OCI-LY1 (cell line): ENCODE results near the gene GRM2.

Experiments used
- H2AFZ ChIP-seq: fragments of 200-600 bp; sonication (generic), shearing (Covaris generic); 2 replicates; pipeline ENCODE4 v1.6.0; 2014; ENCODE audit warnings: antibody characterized with exemption, mild to moderate bottlenecking, low read length
- H3F3A ChIP-seq: fragments of 200-600 bp; sonication (generic), shearing (Covaris generic); 2 replicates; pipeline ENCODE4 v1.6.0; 2014; ENCODE audit warnings: mild to moderate bottlenecking, antibody characterized with exemption, low read length, moderate library complexity; ENCODE audit not compliant: insufficient read depth
- H3K27ac ChIP-seq: fragments of 200-600 bp; sonication (generic); 2 replicates; pipeline ENCODE4 v1.5.1; 2014; ENCODE audit warnings: low read length, mixed run types, mild to moderate bottlenecking, low read depth; ENCODE audit not compliant: poor library complexity, severe bottlenecking
- H3K27me3 ChIP-seq: fragments of 200-600 bp; sonication (generic); 2 replicates; pipeline ENCODE4 v1.6.0; 2014; ENCODE audit warnings: antibody characterized with exemption, mild to moderate bottlenecking, low read length, moderate library complexity; ENCODE audit not compliant: insufficient read depth
- H3K36me3 ChIP-seq: fragments of 200-600 bp; sonication (generic); 2 replicates; pipeline ENCODE4 v1.6.1; 2014; ENCODE audit warnings: mild to moderate bottlenecking, antibody characterized with exemption, low read length, moderate library complexity, mixed read lengths; ENCODE audit not compliant: insufficient read depth
- H3K4me1 ChIP-seq: fragments of 200-600 bp; sonication (generic); 2 replicates; pipeline ENCODE4 v1.5.1; 2014; ENCODE audit warnings: mild to moderate bottlenecking, low read length, moderate library complexity; ENCODE audit not compliant: insufficient read depth, severe bottlenecking
- H3K4me2 ChIP-seq: fragments of 200-600 bp; sonication (generic), shearing (Covaris generic); 2 replicates; pipeline ENCODE4 v1.6.1; 2014; ENCODE audit warnings: low read length
- H3K4me3 ChIP-seq: fragments of 200-600 bp; sonication (generic); 2 replicates; pipeline ENCODE4 v1.5.1; 2014; ENCODE audit warnings: low read length, low read depth, mild to moderate bottlenecking, mixed read lengths; ENCODE audit not compliant: poor library complexity, severe bottlenecking
- H3K79me2 ChIP-seq: fragments of 200-600 bp; shearing (Covaris generic); 2 replicates; pipeline ENCODE4 v1.6.1; 2016; ENCODE audit warnings: mixed run types, low read length, mixed read lengths; ENCODE audit not compliant: insufficient read depth
- H3K9ac ChIP-seq: fragments of 200-600 bp; sonication (generic), shearing (Covaris generic); 2 replicates; pipeline ENCODE4 v1.6.1; 2014; ENCODE audit warnings: mild to moderate bottlenecking, low read length, mixed read lengths
- H3K9me2 ChIP-seq: fragments of 200-600 bp; sonication (generic), shearing (Covaris generic); 2 replicates; pipeline ENCODE4 v1.6.1; 2014; ENCODE audit warnings: low read depth, mild to moderate bottlenecking, low read length, mixed read lengths
- H3K9me3 ChIP-seq: fragments of 200-600 bp; shearing (Covaris generic); 2 replicates; pipeline ENCODE4 v1.6.1; 2014; ENCODE audit warnings: low read length, mixed read lengths
- H4K20me1 ChIP-seq: fragments of 200-600 bp; sonication (generic), shearing (Covaris generic); 2 replicates; pipeline ENCODE4 v1.6.0; 2016; ENCODE audit warnings: mild to moderate bottlenecking, low read length; ENCODE audit not compliant: insufficient read depth
- EZH2 ChIP-seq: fragments of 200-600 bp; sonication (generic), shearing (Covaris generic); IDR thresholded peaks from 2 replicates; pipeline ENCODE4 v1.8.0; 2017; ENCODE audit warnings: borderline replicate concordance, mixed run types, mild to moderate bottlenecking, antibody characterized with exemption, low read length, moderate library complexity, mixed read lengths
- TF ChIP-seq, protein P1 (sequence below): fragments of 200-600 bp; sonication (generic), shearing (Covaris generic); IDR thresholded peaks from 2 replicates; pipeline ENCODE4 v1.5.1; 2017; ENCODE audit warnings: mild to moderate bottlenecking, antibody characterized with exemption, low read length, moderate library complexity, mixed read lengths

The GRM2 gene

DNA sequence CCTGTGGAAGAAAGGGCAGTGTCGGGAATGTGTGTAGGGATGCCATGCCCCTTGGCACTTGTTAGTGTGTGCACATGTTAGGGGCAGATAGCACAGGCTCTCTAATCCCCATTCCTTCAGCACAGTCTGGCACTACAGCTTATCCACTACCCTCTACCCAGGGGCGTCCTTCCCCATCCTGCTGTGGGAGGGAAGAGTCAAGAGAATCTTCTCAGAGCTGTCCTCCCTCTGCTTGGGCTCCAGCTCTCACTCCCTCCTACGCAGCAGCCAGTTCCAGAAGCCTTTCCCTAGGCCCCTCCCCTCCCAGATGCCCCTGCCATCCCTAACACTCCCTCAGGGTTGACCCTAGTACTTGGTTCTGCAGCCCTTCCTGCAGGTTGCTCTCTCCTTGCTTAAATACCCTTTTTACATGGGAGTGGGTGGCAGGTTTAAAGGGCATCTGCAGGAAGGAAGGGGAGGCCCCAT, 815 bp upstream of the GRM2 start:
- Histone ChIP-seq H3K9me2 (no peaks in the 10 kb centered on the region), H3K9me3 (no peaks in the 10 kb centered on the region), H2AFZ (no peak overlapping the region), H3K27ac (no peak overlapping the region), H3K4me2 (no peak overlapping the region), H3K4me3 (no peak overlapping the region), H3K79me2 (no peaks in the 10 kb centered on the region), H3K27me3 (no peaks in the 10 kb centered on the region), H4K20me1 (no peaks in the 10 kb centered on the region), H3K9ac (no peak overlapping the region), H3F3A (no peaks in the 10 kb centered on the region), H3K4me1 (no peaks in the 10 kb centered on the region), H3K36me3 (peaks cover 26% of the 10 kb centered on the region)
- TF ChIP-seq, protein P1, sequence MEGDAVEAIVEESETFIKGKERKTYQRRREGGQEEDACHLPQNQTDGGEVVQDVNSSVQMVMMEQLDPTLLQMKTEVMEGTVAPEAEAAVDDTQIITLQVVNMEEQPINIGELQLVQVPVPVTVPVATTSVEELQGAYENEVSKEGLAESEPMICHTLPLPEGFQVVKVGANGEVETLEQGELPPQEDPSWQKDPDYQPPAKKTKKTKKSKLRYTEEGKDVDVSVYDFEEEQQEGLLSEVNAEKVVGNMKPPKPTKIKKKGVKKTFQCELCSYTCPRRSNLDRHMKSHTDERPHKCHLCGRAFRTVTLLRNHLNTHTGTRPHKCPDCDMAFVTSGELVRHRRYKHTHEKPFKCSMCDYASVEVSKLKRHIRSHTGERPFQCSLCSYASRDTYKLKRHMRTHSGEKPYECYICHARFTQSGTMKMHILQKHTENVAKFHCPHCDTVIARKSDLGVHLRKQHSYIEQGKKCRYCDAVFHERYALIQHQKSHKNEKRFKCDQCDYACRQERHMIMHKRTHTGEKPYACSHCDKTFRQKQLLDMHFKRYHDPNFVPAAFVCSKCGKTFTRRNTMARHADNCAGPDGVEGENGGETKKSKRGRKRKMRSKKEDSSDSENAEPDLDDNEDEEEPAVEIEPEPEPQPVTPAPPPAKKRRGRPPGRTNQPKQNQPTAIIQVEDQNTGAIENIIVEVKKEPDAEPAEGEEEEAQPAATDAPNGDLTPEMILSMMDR: no peak
- no peak for TF ChIP-seq EZH2

DNA sequence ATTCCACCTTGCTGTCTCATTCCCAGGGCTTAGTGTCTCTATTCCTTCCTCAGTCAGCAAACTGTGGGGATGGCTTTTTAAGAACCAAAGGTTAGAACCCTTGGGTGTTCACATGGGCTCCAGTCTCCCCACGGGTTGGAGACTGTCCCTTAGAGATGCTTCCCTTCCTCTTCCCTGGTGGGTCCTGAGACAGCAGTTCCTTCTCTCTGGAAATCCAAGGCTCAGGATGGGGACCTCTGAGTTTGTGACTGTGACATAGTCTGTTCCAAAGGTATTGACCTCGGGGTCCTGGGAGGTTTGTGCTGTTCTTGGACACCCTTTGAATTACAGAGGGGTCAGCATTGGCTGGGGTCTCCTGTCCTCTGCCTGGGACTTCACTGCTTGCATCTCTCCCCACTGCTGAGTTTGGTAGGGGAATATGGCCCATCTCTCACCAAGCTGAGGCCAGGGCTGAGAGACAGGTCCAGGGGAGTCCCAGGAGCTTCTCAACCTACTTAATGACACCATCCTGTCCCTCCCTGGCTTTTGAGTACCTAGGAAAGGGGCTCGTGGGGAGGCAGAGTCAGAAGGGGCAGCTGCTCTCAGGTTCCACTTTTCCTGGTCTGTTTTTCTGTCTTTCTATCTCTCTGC, 1.5 kb downstream of the GRM2 start:
- H3K9me3 ChIP-seq: no peaks in the 10 kb centered on the region
- no peak overlapping the region for H3K4me2 ChIP-seq
- no peaks in the 10 kb centered on the region for H3K9me2 ChIP-seq
- H3K27ac ChIP-seq: no peak overlapping the region
- TF ChIP-seq, protein P1: no peak
- no peak for TF ChIP-seq EZH2
- H4K20me1 ChIP-seq: no peaks in the 10 kb centered on the region
- no peaks in the 10 kb centered on the region for H3K4me1 ChIP-seq
- H3K79me2 ChIP-seq: no peaks in the 10 kb centered on the region
- H3K27me3 ChIP-seq: no peaks in the 10 kb centered on the region
- H3K9ac ChIP-seq: no peak overlapping the region
- H3K4me3 ChIP-seq: no peak overlapping the region
- no peaks in the 10 kb centered on the region for H3F3A ChIP-seq
- no peak overlapping the region for H2AFZ ChIP-seq
- H3K36me3 ChIP-seq: peaks cover 13% of the 10 kb centered on the region

DNA sequence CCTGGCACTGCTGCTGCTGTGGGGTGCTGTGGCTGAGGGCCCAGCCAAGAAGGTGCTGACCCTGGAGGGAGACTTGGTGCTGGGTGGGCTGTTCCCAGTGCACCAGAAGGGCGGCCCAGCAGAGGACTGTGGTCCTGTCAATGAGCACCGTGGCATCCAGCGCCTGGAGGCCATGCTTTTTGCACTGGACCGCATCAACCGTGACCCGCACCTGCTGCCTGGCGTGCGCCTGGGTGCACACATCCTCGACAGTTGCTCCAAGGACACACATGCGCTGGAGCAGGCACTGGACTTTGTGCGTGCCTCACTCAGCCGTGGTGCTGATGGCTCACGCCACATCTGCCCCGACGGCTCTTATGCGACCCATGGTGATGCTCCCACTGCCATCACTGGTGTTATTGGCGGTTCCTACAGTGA, 2.1 kb downstream of the GRM2 start:
- TF ChIP-seq EZH2: no peak
- TF ChIP-seq, protein P1: no peak
- Histone ChIP-seq H3K79me2 (no peaks in the 10 kb centered on the region), H2AFZ (no peak overlapping the region), H3K4me3 (no peak overlapping the region), H3K9me3 (no peaks in the 10 kb centered on the region), H3K27me3 (no peaks in the 10 kb centered on the region), H3F3A (no peaks in the 10 kb centered on the region), H3K4me1 (no peaks in the 10 kb centered on the region), H3K27ac (no peak overlapping the region), H3K9ac (no peak overlapping the region), H3K9me2 (no peaks in the 10 kb centered on the region), H3K4me2 (no peak overlapping the region), H3K36me3 (peaks cover 7% of the 10 kb centered on the region), H4K20me1 (no peaks in the 10 kb centered on the region)
